DOHH2 (cell line): Measurements from ENCODE around the gene PLPPR1.

Experiments used
- H3F3A ChIP-seq: fragments of 200-600 bp; sonication (generic), shearing (Covaris generic); 2 replicates; pipeline ENCODE4 v1.6.0; 2016; ENCODE audit warnings: antibody characterized with exemption, mild to moderate bottlenecking; ENCODE audit not compliant: control insufficient read depth, insufficient read depth
- H3K27ac ChIP-seq: fragments of 200-600 bp; sonication (generic); 2 replicates; pipeline ENCODE4 v1.5.1; 2014; ENCODE audit warnings: low read depth, mild to moderate bottlenecking, low read length, moderate library complexity
- H3K27me3 ChIP-seq: fragments of 200-600 bp; sonication (generic); 2 replicates; pipeline ENCODE4 v1.6.1; 2014; ENCODE audit warnings: mild to moderate bottlenecking, low read length, mixed read lengths; ENCODE audit not compliant: control insufficient read depth
- H3K36me3 ChIP-seq: fragments of 200-600 bp; sonication (generic); 2 replicates; pipeline ENCODE4 v1.6.1; 2014; ENCODE audit warnings: mild to moderate bottlenecking, low read length, moderate library complexity, mixed read lengths; ENCODE audit not compliant: control insufficient read depth
- H3K4me1 ChIP-seq: fragments of 200-600 bp; sonication (generic); 2 replicates; pipeline ENCODE4 v1.6.1; 2014; ENCODE audit warnings: mild to moderate bottlenecking, low read length, mixed read lengths; ENCODE audit not compliant: control insufficient read depth
- H3K4me2 ChIP-seq: fragments of 200-600 bp; sonication (generic); 2 replicates; pipeline ENCODE4 v1.6.0; 2014; ENCODE audit warnings: mild to moderate bottlenecking, low read length, moderate library complexity
- H3K4me3 ChIP-seq: fragments of 200-600 bp; sonication (generic); 2 replicates; pipeline ENCODE4 v1.5.1; 2014; ENCODE audit warnings: mild to moderate bottlenecking, low read length, mixed read lengths
- H3K79me2 ChIP-seq: fragments of 200-600 bp; sonication (generic); 2 replicates; pipeline ENCODE4 v1.6.1; 2014; ENCODE audit warnings: mild to moderate bottlenecking, low read length, mixed read lengths; ENCODE audit not compliant: control insufficient read depth
- H3K9me2 ChIP-seq: fragments of 200-600 bp; sonication (generic); replicated peaks from 2 replicates; pipeline ENCODE4 v1.6.1; 2014; ENCODE audit warnings: mild to moderate bottlenecking, low read length, mixed read lengths; ENCODE audit not compliant: control insufficient read depth
- H3K9me3 ChIP-seq: fragments of 200-600 bp; sonication (generic); 2 replicates; pipeline ENCODE4 v1.6.1; 2014; ENCODE audit warnings: antibody characterized with exemption, low read length, mixed read lengths; ENCODE audit not compliant: control insufficient read depth, insufficient read depth
- H4K20me1 ChIP-seq: fragments of 200-600 bp; sonication (generic); 2 replicates; pipeline ENCODE4 v1.6.0; 2014; ENCODE audit warnings: low read depth, mild to moderate bottlenecking, antibody characterized with exemption, low read length, moderate library complexity; ENCODE audit not compliant: control insufficient read depth, insufficient read depth
- CTCF ChIP-seq: fragments of 200-600 bp; sonication (generic); IDR thresholded peaks from one replicate; pipeline ENCODE4 v1.5.1; 2014; ENCODE audit warnings: antibody characterized with exemption, mild to moderate bottlenecking, low read depth, low read length; ENCODE audit not compliant: poor library complexity, severe bottlenecking
- EZH2phosphoT487 ChIP-seq: fragments of 200-600 bp; sonication (generic); IDR thresholded peaks from 2 replicates; pipeline ENCODE4 v1.6.1; 2017; ENCODE audit warnings: borderline replicate concordance, mild to moderate bottlenecking, antibody characterized with exemption, low read length, moderate library complexity, mixed read lengths

The PLPPR1 gene

GRCh38 chr9:101173907-101174306 lies 145.4 kb downstream of the PLPPR1 start:
- Histone ChIP-seq H3K27me3 (no peaks in the 10 kb centered on the region), H3F3A (no peaks in the 10 kb centered on the region), H3K36me3 (no peaks in the 10 kb centered on the region), H3K4me3 (no peak overlapping the region), H3K79me2 (no peaks in the 10 kb centered on the region), H3K9me2 (no peaks in the 10 kb centered on the region), H3K4me2 (no peak overlapping the region), H3K4me1 (no peaks in the 10 kb centered on the region), H3K9me3 (no peaks in the 10 kb centered on the region), H3K27ac (no peak overlapping the region), H4K20me1 (no peaks in the 10 kb centered on the region)
- TF ChIP-seq CTCF, result no peak
- no peak for TF ChIP-seq EZH2phosphoT487

GRCh38 chr9:101176384-101176783 lies 147.9 kb downstream of the PLPPR1 start:
- Histone ChIP-seq H3K27ac (no peak overlapping the region), H3K9me2 (no peaks in the 10 kb centered on the region), H3K4me3 (no peak overlapping the region), H3K36me3 (no peaks in the 10 kb centered on the region), H3K9me3 (no peaks in the 10 kb centered on the region), H3K4me2 (no peak overlapping the region), H3K27me3 (no peaks in the 10 kb centered on the region), H4K20me1 (no peaks in the 10 kb centered on the region), H3K4me1 (no peaks in the 10 kb centered on the region), H3K79me2 (no peaks in the 10 kb centered on the region), H3F3A (no peaks in the 10 kb centered on the region)
- peak; percentile 52 for TF ChIP-seq CTCF
- TF ChIP-seq EZH2phosphoT487, result no peak

- Histone ChIP-seq H3K27me3 (no peaks in the 10 kb centered on the region), H4K20me1 (no peaks in the 10 kb centered on the region), H3K9me3 (no peaks in the 10 kb centered on the region), H3K4me2 (no peak overlapping the region), H3K27ac (no peak overlapping the region), H3K4me3 (no peak overlapping the region), H3K36me3 (no peaks in the 10 kb centered on the region), H3F3A (no peaks in the 10 kb centered on the region), H3K4me1 (no peaks in the 10 kb centered on the region), H3K79me2 (no peaks in the 10 kb centered on the region), H3K9me2 (no peaks in the 10 kb centered on the region)
- TF ChIP-seq EZH2phosphoT487 (no peak), CTCF (no peak)
These were observed 156.3 kb downstream of the PLPPR1 start for GRCh38 chr9:101184813-101185278.
